ENCODE data around the gene STKLD1. TPM values are rescaled to one million over a fixed set of nuclear protein-coding genes. Genes with fewer than 3 reads are reported as not detected.

The STKLD1 gene
- total RNA-seq, 1 experiment from 2014 or later: 3.1 TPM

DNA sequence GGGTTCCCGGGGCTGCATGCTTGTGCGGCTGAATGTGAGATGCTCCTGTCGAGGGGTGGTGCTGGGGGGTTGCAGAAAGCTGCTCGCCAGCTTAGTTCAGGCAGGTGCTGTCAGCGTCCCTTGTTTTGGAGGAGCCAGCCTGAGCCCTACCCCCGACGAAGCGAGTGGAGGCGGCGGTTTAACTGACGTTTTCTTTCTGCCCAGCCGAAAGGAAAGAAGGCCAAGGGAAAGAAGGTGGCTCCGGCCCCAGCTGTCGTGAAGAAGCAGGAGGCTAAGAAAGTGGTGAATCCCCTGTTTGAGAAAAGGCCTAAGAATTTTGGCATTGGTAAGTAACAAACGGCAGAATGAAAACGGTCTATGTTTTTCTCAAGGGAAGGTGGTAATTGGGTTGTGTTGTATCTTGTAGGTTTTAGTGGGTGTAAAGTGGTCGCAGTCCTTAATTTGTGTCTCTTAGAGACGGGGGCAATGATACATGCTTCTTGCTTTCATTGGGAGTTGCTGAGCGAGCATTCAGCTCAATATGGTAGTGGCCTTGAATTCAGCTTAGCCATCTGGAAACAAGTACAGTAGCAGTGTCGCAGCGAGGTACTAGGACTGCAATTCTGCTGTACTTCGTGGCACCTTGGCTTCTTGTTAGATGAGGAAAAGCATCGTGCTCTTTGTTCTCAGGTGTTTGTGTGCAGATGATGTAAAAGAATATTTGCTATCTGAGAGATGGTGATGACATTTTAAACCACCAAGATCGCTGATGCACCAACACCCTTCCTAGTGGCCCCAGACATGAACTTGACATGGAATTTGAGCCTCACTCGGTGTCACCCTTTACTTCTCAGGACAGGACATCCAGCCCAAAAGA is 27.2 kb upstream of the STKLD1 start:
- H2AFZ ChIP-seq: no peak overlapping the region
- peaks cover 59% of the 10 kb centered on the region for H3F3A ChIP-seq (ENCODE audit: insufficient read depth, low read depth)
- TF ChIP-seq EZH2 (IDR thresholded peaks at IDR 0.05; ENCODE audit: low read depth): no peak
- TF ChIP-seq, protein P1, sequence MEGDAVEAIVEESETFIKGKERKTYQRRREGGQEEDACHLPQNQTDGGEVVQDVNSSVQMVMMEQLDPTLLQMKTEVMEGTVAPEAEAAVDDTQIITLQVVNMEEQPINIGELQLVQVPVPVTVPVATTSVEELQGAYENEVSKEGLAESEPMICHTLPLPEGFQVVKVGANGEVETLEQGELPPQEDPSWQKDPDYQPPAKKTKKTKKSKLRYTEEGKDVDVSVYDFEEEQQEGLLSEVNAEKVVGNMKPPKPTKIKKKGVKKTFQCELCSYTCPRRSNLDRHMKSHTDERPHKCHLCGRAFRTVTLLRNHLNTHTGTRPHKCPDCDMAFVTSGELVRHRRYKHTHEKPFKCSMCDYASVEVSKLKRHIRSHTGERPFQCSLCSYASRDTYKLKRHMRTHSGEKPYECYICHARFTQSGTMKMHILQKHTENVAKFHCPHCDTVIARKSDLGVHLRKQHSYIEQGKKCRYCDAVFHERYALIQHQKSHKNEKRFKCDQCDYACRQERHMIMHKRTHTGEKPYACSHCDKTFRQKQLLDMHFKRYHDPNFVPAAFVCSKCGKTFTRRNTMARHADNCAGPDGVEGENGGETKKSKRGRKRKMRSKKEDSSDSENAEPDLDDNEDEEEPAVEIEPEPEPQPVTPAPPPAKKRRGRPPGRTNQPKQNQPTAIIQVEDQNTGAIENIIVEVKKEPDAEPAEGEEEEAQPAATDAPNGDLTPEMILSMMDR (conservative IDR thresholded peaks at IDR 0.05): no peak
- peaks cover 58% of the 10 kb centered on the region for H3K79me2 ChIP-seq (ENCODE audit: low read depth)
- intact Hi-C loops (cut with micrococcal nuclease; ENCODE audit: unreplicated experiment): loop anchor here (1.0 kb wide), 2 partner anchors 13 to 27 kb away; partner anchors contain the start of genes STKLD1, SURF4 and SURF6
- DNase-seq: no peak
- peak overlapping the region; percentile 95 for H3K4me2 ChIP-seq
- H3K9me3 ChIP-seq (ENCODE audit: insufficient read depth, low read depth): no peaks in the 10 kb centered on the region
- H3K36me3 ChIP-seq (ENCODE audit: low read depth): peaks cover 41% of the 10 kb centered on the region
- H3K9me2 ChIP-seq (ENCODE audit: insufficient read depth): no peaks in the 10 kb centered on the region
- peaks cover 17% of the 10 kb centered on the region for H3K4me1 ChIP-seq (replicated peaks; ENCODE audit: insufficient read depth)
- ChIA-PET CTCF (interaction anchor here (1.1 kb wide), 1 partner anchor 163 kb away, joined by 5 read pairs; no protein-coding TSS in a partner anchor), POLR2A (ENCODE audit: unreplicated experiment) (interaction anchor here (0.9 kb wide), 1 partner anchor 25 kb away, joined by 5 read pairs; no protein-coding TSS in a partner anchor)
- peaks cover 52% of the 10 kb centered on the region for H4K20me1 ChIP-seq (ENCODE audit: insufficient read depth)
- H3K4me3 ChIP-seq: peak overlapping the region; percentile 99
- no TSS peak for BruUV-seq (replicated peaks)
- H3K27me3 ChIP-seq (ENCODE audit: insufficient read depth, low read depth): no peaks in the 10 kb centered on the region
- H3K27ac ChIP-seq: peak overlapping the region; percentile 97

DNA sequence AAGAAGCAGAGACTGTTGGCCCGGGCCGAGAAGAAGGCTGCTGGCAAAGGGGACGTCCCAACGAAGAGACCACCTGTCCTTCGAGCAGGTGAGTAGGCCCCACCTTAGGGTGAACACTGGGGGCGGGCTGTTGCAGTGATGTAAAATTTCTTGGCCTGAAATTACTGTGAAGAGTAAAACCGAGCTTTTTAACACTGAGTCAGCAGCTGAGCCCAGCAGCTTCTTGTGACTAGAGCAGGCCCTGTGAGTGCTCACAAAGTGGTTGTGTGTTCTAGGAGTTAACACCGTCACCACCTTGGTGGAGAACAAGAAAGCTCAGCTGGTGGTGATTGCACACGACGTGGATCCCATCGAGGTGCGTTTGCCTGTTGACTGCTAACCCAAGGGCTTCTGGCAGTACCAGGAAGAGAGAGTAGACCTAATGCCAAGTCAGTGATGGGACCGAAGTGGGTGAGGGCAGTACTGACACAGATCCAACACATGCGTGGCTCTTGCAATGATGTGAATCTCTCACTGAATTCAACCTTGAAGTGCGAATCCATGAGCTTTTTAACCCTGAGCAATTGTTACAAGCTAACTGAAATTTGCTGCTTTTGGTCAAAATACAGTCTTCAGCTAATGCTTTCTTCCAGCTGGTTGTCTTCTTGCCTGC is 26.1 kb upstream of the STKLD1 start:
- POLR2A ChIA-PET (ENCODE audit: unreplicated experiment): no interaction called here
- H3K27ac ChIP-seq: peak overlapping the region; percentile 97
- peaks cover 70% of the 10 kb centered on the region for H3F3A ChIP-seq (ENCODE audit: insufficient read depth, low read depth)
- no peak for DNase-seq
- BruUV-seq (replicated peaks): no TSS peak
- H4K20me1 ChIP-seq (ENCODE audit: insufficient read depth): peaks cover 52% of the 10 kb centered on the region
- CTCF ChIA-PET: interaction anchor here (0.6 kb wide), 3 partner anchors 165 to 406 kb away, joined by 3 to 4 read pairs (median 3); no protein-coding TSS in a partner anchor
- H3K27me3 ChIP-seq (ENCODE audit: insufficient read depth, low read depth): no peaks in the 10 kb centered on the region
- peaks cover 41% of the 10 kb centered on the region for H3K36me3 ChIP-seq (ENCODE audit: low read depth)
- peak overlapping the region; percentile 95 for H3K4me2 ChIP-seq
- H3K4me3 ChIP-seq: peak overlapping the region; percentile 99; the same call in 1 of the 2 replicates
- H3K79me2 ChIP-seq (ENCODE audit: low read depth): peaks cover 61% of the 10 kb centered on the region
- no peaks in the 10 kb centered on the region for H3K9me2 ChIP-seq (ENCODE audit: insufficient read depth)
- intact Hi-C loops (cut with micrococcal nuclease; ENCODE audit: unreplicated experiment): no loop called here
- no peaks in the 10 kb centered on the region for H3K9me3 ChIP-seq (ENCODE audit: insufficient read depth, low read depth)
- H3K4me1 ChIP-seq (replicated peaks; ENCODE audit: insufficient read depth): peaks cover 21% of the 10 kb centered on the region
- H2AFZ ChIP-seq: no peak overlapping the region
- TF ChIP-seq, protein P1 (conservative IDR thresholded peaks at IDR 0.05): no peak
- TF ChIP-seq EZH2 (IDR thresholded peaks at IDR 0.05; ENCODE audit: low read depth): no peak

DNA sequence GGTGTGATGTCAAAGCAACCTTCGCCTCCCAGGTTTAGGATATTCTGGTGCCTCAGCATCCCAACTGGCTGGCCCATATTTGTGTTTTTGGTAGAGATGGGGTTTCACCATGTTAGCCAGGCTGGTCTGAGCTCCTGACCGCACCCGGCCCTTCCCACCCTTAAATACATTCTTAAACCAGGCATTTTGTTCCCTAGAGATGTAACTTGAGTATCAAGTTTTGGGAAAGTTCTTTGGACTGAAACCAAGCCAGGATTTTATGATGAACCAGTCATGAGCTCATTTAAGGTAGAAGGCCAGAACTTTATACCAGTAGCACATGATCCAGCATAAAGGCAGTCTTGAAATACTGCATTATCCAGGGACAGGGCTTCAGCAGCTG is 24.6 kb upstream of the STKLD1 start:
- POLR2A ChIA-PET (ENCODE audit: unreplicated experiment): interaction anchor here (0.9 kb wide), 1 partner anchor 108 kb away, joined by 6 read pairs; the partner anchor contains the start of gene CACFD1
- no peak overlapping the region for H3K4me2 ChIP-seq
- no peaks in the 10 kb centered on the region for H3K9me2 ChIP-seq (ENCODE audit: insufficient read depth)
- peaks cover 70% of the 10 kb centered on the region for H3F3A ChIP-seq (ENCODE audit: insufficient read depth, low read depth)
- no peak overlapping the region for H3K27ac ChIP-seq
- H3K4me3 ChIP-seq: no peak overlapping the region
- H3K4me1 ChIP-seq (replicated peaks; ENCODE audit: insufficient read depth): peaks cover 23% of the 10 kb centered on the region
- no peak overlapping the region for H2AFZ ChIP-seq
- H3K27me3 ChIP-seq (ENCODE audit: insufficient read depth, low read depth): no peaks in the 10 kb centered on the region
- BruUV-seq (replicated peaks): no TSS peak
- CTCF ChIA-PET: interaction anchor here (1.0 kb wide), 1 partner anchor 164 kb away, joined by 7 read pairs; no protein-coding TSS in a partner anchor
- peaks cover 41% of the 10 kb centered on the region for H3K36me3 ChIP-seq (ENCODE audit: low read depth)
- peaks cover 44% of the 10 kb centered on the region for H4K20me1 ChIP-seq (ENCODE audit: insufficient read depth)
- intact Hi-C loops (cut with micrococcal nuclease; ENCODE audit: unreplicated experiment): no loop called here
- H3K79me2 ChIP-seq (ENCODE audit: low read depth): peaks cover 57% of the 10 kb centered on the region
- H3K9me3 ChIP-seq (ENCODE audit: insufficient read depth, low read depth): no peaks in the 10 kb centered on the region
- no peak for DNase-seq
- no peak for TF ChIP-seq EZH2 (IDR thresholded peaks at IDR 0.05; ENCODE audit: low read depth)
- TF ChIP-seq, protein P1 (conservative IDR thresholded peaks at IDR 0.05): no peak

Data from PC-9 (cell line).